Muscle layer of colon (tissue), 2 donors: ENCODE data around the gene CWC22.
"Not testable (repeated sequence)": the region's sequence is repeated elsewhere in the genome, so short reads cannot be mapped to it uniquely, and the experiment has no call there.

Experiments used
- H3K27ac ChIP-seq: one replicate; pipeline ENCODE4 v1.7.0; 2013; ENCODE audit warnings: low read depth, mild to moderate bottlenecking, low read length, moderate library complexity
- H3K27me3 ChIP-seq, 2 donors: one replicate each; pipeline ENCODE4 v1.7.0; 2013; ENCODE audit warnings: low read length in 2 of 2, mild to moderate bottlenecking in 2 of 2; ENCODE audit not compliant: insufficient read depth in 2 of 2, control insufficient read depth in 1 of 2
- H3K36me3 ChIP-seq: one replicate; pipeline ENCODE4 v1.7.0; 2013; ENCODE audit warnings: mild to moderate bottlenecking, low read length; ENCODE audit not compliant: insufficient read depth
- H3K4me1 ChIP-seq: one replicate; pipeline ENCODE4 v1.7.0; 2013; ENCODE audit warnings: mild to moderate bottlenecking, low read length; ENCODE audit not compliant: insufficient read depth
- H3K4me3 ChIP-seq, 2 donors: one replicate each; pipeline ENCODE4 v1.7.0; 2013; ENCODE audit warnings: low read length in 2 of 2, low read depth in 1 of 2, mild to moderate bottlenecking in 1 of 2, moderate library complexity in 1 of 2
- H3K9ac ChIP-seq: one replicate; pipeline ENCODE4 v1.7.0; 2013; ENCODE audit warnings: low read length
- H3K9me3 ChIP-seq: one replicate; pipeline ENCODE4 v1.7.0; 2013; ENCODE audit warnings: mild to moderate bottlenecking, low read length
- donor health status: abdominal sarcoma.
- donor health status: Adenocarcinoma of cecum.

The CWC22 gene

GRCh38 chr2:179974761-179975160 is 32.3 kb downstream of the CWC22 start:
- peaks cover 9% of the 10 kb centered on the region for H3K36me3 ChIP-seq
- no peak overlapping the region for H3K9ac ChIP-seq
- no peak overlapping the region for H3K27ac ChIP-seq
- no peak overlapping the region for H3K4me3 ChIP-seq
- no peaks in the 10 kb centered on the region for H3K9me3 ChIP-seq
- no peaks in the 10 kb centered on the region for H3K4me1 ChIP-seq
- H3K27me3 ChIP-seq, result no peaks in the 10 kb centered on the region

GRCh38 chr2:179966778-179967394 is 40.2 kb downstream of the CWC22 start:
- H3K36me3 ChIP-seq, result peaks cover 13% of the 10 kb centered on the region
- H3K9me3 ChIP-seq, result no peaks in the 10 kb centered on the region

GRCh38 chr2:179965291-179966258 is 41.5 kb downstream of the CWC22 start:
- Histone ChIP-seq H3K4me3 (no peak overlapping the region), H3K27me3 (no peaks in the 10 kb centered on the region), H3K4me1 (no peaks in the 10 kb centered on the region), H3K27ac (no peak overlapping the region), H3K36me3 (peaks cover 13% of the 10 kb centered on the region), H3K9ac (no peak overlapping the region), H3K9me3 (no peaks in the 10 kb centered on the region)

More at GRCh38 chr2:179966778-179967394, 40.2 kb downstream of the CWC22 start:
- Histone ChIP-seq H3K27ac (no peak overlapping the region), H3K9ac (no peak overlapping the region), H3K4me1 (no peaks in the 10 kb centered on the region), H3K4me3 (no peak overlapping the region), H3K27me3 (no peaks in the 10 kb centered on the region)

- Histone ChIP-seq H3K9me3 (no peaks in the 10 kb centered on the region), H3K9ac (no peak overlapping the region), H3K36me3 (peaks cover 12% of the 10 kb centered on the region), H3K4me3 (no peak overlapping the region), H3K27me3 (no peaks in the 10 kb centered on the region), H3K4me1 (no peaks in the 10 kb centered on the region), H3K27ac (no peak overlapping the region)
Observed at GRCh38 chr2:179963626-179964025, 43.5 kb downstream of the CWC22 start.

GRCh38 chr2:179958251-179958650 is 48.8 kb downstream of the CWC22 start:
- H3K27ac ChIP-seq, H3K4me3 ChIP-seq, H3K4me1 ChIP-seq, H3K9me3 ChIP-seq, H3K27me3 ChIP-seq, H3K9ac ChIP-seq: not testable (repeated sequence)
- peaks cover 17% of the 10 kb centered on the region for H3K36me3 ChIP-seq

- Histone ChIP-seq H3K36me3 (peaks cover 45% of the 10 kb centered on the region), H3K4me1 (no peaks in the 10 kb centered on the region), H3K9me3 (no peaks in the 10 kb centered on the region), H3K9ac (no peak overlapping the region), H3K4me3 (no peak overlapping the region), H3K27ac (no peak overlapping the region), H3K27me3 (no peaks in the 10 kb centered on the region)
Observed at GRCh38 chr2:179954026-179954425, 53.1 kb downstream of the CWC22 start.

- Histone ChIP-seq H3K27me3 (no peaks in the 10 kb centered on the region), H3K9me3 (no peaks in the 10 kb centered on the region), H3K4me1 (no peaks in the 10 kb centered on the region), H3K27ac (no peak overlapping the region), H3K36me3 (peaks cover 45% of the 10 kb centered on the region), H3K9ac (no peak overlapping the region), H3K4me3 (no peak overlapping the region)
Observed at GRCh38 chr2:179953359-179953758, 53.7 kb downstream of the CWC22 start.

GRCh38 chr2:179952658-179953057 is 54.4 kb downstream of the CWC22 start:
- H3K4me3 ChIP-seq, result no peak overlapping the region
- peaks cover 50% of the 10 kb centered on the region for H3K36me3 ChIP-seq
- H3K27me3 ChIP-seq, result no peaks in the 10 kb centered on the region
- H3K9me3 ChIP-seq, result no peaks in the 10 kb centered on the region
- H3K4me1 ChIP-seq, result no peaks in the 10 kb centered on the region
- H3K27ac ChIP-seq, result no peak overlapping the region
- H3K9ac ChIP-seq, result no peak overlapping the region

GRCh38 chr2:179951680-179952079 is 55.4 kb downstream of the CWC22 start:
- no peaks in the 10 kb centered on the region for H3K9me3 ChIP-seq
- no peaks in the 10 kb centered on the region for H3K4me1 ChIP-seq
- no peak overlapping the region for H3K9ac ChIP-seq
- H3K36me3 ChIP-seq, result peaks cover 54% of the 10 kb centered on the region
- H3K27me3 ChIP-seq, result no peaks in the 10 kb centered on the region
- no peak overlapping the region for H3K4me3 ChIP-seq
- H3K27ac ChIP-seq, result no peak overlapping the region

GRCh38 chr2:179950391-179950790 is 56.7 kb downstream of the CWC22 start:
- H3K4me3 ChIP-seq, result no peak overlapping the region
- H3K4me1 ChIP-seq, result no peaks in the 10 kb centered on the region
- H3K36me3 ChIP-seq, result peaks cover 57% of the 10 kb centered on the region
- no peak overlapping the region for H3K27ac ChIP-seq
- H3K9me3 ChIP-seq, result no peaks in the 10 kb centered on the region
- no peaks in the 10 kb centered on the region for H3K27me3 ChIP-seq
- H3K9ac ChIP-seq, result no peak overlapping the region

- Histone ChIP-seq H3K36me3 (peaks cover 62% of the 10 kb centered on the region), H3K27me3 (no peaks in the 10 kb centered on the region), H3K4me3 (no peak overlapping the region), H3K27ac (no peak overlapping the region), H3K9ac (no peak overlapping the region), H3K4me1 (no peaks in the 10 kb centered on the region), H3K9me3 (no peaks in the 10 kb centered on the region)
Observed at GRCh38 chr2:179949438-179949837, 57.7 kb downstream of the CWC22 start.
